DMS153 (cell line): ENCODE data around the gene UGT1A6.
"Not testable (repeated sequence)": the region's sequence is repeated elsewhere in the genome, so short reads cannot be mapped to it uniquely, and the experiment has no call there.

Experiments
- DNase-seq: peaks from one replicate; lab custom pipeline; 2025; lab: John Stamatoyannopoulos, UW

UGT1A6 gene

GRCh38 chr2:233686928-233687327 is 5.8 kb upstream of the UGT1A6 start:
- no peak for DNase-seq

- DNase-seq, result no peak
These were observed 4.3 kb upstream of the UGT1A6 start for GRCh38 chr2:233688341-233688740.

GRCh38 chr2:233689031-233689430 is 3.7 kb upstream of the UGT1A6 start:
- no peak for DNase-seq

- DNase-seq, result no peak
These were observed 3.2 kb upstream of the UGT1A6 start for GRCh38 chr2:233689501-233689900.

GRCh38 chr2:233690444-233690843 is 2.2 kb upstream of the UGT1A6 start:
- DNase-seq, result no peak

GRCh38 chr2:233691443-233692433 is 952 bp upstream of the UGT1A6 start:
- DNase-seq, result no peak

GRCh38 chr2:233693963-233694362 is 1.3 kb downstream of the UGT1A6 start:
- DNase-seq, result no peak

- no peak for DNase-seq
These were observed 6.0 kb downstream of the UGT1A6 start for GRCh38 chr2:233698740-233699139.

GRCh38 chr2:233699424-233700027 is 6.8 kb downstream of the UGT1A6 start:
- no peak for DNase-seq

GRCh38 chr2:233700028-233700635 is 7.4 kb downstream of the UGT1A6 start:
- DNase-seq, result no peak

- DNase-seq, result not testable (repeated sequence)
These were observed 8.2 kb downstream of the UGT1A6 start for GRCh38 chr2:233700842-233701241.

GRCh38 chr2:233702238-233702637 is 9.5 kb downstream of the UGT1A6 start:
- DNase-seq, result no peak

GRCh38 chr2:233705911-233706506 is 13.3 kb downstream of the UGT1A6 start:
- no peak for DNase-seq

- DNase-seq, result no peak
These were observed 14.0 kb downstream of the UGT1A6 start for GRCh38 chr2:233706720-233707119.

GRCh38 chr2:233707940-233708644 is 15.4 kb downstream of the UGT1A6 start:
- no peak for DNase-seq

- DNase-seq, result no peak
These were observed 16.3 kb downstream of the UGT1A6 start for GRCh38 chr2:233708942-233709341.

- DNase-seq, result peak; percentile 55
These were observed 18.8 kb downstream of the UGT1A6 start for GRCh38 chr2:233711312-233712008.

GRCh38 chr2:233712611-233713261 is 20.0 kb downstream of the UGT1A6 start, which contains the start of gene UGT1A5:
Gene UGT1A5, plus strand, starts transcription at chr2:233712907. Its CDS starts 85 bp downstream, at chr2:233712992.
- DNase-seq, result no peak

- no peak for DNase-seq
These were observed 20.5 kb downstream of the UGT1A6 start for GRCh38 chr2:233713262-233713615.

- no peak for DNase-seq
These were observed 21.4 kb downstream of the UGT1A6 start for GRCh38 chr2:233714121-233714520.

GRCh38 chr2:233718552-233718951 is 25.9 kb downstream of the UGT1A6 start, which contains the start of gene UGT1A4:
Gene UGT1A4, plus strand, starts transcription at chr2:233718736. Its CDS starts 85 bp downstream, at chr2:233718821.
- DNase-seq, result no peak
